HG03439 (cell line): ENCODE measurements around the gene RANBP3L.

Experiments
- ATAC-seq: cut with Tn5 transposase; IDR thresholded peaks from one replicate; pipeline ENCODE4 v1.9.1; 2021; ENCODE audit warnings: mild to moderate bottlenecking, moderate library complexity; ENCODE audit not compliant: unreplicated experiment

The RANBP3L gene

DNA sequence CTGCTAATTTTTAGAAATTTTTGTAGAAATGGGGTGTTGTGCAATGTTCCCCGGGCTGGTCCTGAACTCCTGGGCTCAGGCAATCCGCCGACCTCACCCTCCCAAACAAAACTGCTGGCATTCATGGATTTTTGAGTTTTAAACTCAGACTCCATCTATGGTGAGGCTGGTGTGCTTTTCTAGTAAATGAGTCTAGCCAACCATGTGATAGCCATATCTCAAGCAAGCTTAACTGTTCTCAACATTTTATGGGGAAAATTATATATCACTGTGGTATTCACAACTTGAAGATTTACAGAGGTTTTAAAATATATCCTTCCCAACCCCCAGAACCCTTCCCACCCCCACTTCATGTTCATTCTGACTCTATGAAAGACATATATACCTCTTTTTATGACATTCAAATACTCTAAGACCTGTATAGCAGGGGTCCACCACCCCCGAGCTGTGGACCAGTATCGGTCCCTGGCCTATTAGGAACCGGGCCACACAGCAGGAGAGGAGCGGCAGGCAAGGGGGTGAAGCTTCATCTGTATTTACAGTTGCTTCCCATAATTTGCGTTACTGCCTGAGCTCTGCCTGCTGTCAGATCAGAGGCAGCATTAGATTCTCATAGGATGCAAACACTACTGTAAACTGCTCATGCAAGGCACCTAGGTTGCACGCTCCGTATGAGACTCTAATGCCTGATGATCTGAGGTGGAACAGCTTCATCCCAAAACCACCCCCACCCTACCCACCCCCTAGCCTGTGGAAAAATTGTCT, 55.5 kb downstream of the RANBP3L start:
- no peak for ATAC-seq

GRCh38 chr5:36244076-36244475, 57.6 kb downstream of the RANBP3L start:
- no peak for ATAC-seq

DNA sequence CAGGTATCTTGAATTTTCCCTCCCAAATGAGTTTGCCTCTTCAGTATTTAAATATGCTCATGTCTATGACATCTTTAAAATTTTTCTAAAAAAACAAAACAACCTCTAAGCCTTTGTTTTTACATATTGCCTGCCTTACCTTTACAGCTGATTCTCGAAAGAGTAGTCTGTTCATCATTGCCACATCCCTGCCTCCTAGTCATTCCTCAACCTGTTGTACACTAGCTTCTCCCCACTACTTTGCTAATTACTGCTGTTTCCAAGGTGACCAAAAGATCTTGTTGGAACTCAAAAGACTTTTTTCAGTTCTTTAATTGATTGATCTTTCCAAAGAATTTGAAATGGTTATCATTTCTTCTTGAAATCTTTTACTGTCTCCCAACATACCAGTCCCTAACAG, 58.0 kb downstream of the RANBP3L start:
- no peak for ATAC-seq

- ATAC-seq, result no peak
Observed at GRCh38 chr5:36242534-36243485, 58.9 kb downstream of the RANBP3L start.

DNA sequence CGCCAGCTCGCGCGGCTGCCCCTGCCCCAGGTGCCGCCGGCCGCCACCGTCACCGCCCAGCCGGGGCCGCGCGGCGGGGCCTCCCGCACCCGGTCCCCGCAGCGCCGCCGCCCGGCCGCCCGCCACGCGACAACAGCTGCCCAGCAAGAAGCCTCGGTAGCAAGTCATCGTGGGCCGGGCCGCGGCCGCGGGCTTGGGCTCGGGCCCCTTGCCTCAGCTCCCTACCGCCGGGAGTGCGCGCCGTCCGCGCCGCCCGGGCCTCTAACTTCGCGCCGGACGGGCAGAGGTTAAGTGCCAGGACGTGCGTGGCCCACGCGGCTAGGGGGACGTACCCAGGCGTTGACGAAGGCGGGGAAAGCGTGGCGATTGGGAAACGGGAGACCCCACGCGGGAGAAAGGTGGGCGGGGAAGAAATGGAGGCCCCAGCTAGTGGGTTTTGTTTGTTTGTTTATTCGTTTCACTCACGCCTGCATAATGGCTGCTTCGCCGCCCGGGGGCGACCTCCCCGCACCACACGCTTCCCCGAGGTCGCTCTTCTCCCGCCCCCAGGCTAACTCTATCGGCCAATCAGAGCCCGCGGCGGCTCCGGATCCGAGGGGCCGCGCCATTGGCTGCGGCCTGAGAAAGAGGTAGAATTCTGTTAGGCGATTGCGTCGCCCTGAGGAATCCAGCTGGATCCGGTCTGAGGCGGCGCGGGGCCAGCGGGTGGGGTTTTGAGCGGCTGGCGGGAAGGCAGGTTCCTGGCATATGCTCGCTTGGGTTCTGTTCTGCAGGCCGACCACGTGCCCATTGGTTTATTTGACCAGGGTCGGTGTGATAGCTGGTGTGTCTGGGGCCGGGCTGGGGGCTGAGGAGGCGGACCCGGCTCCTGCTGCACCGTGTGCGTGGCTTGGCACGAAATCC, 59.8 kb downstream of the RANBP3L start, which contains the start of gene NADK2:
NADK2 (minus strand) TSS at position 295 of the 903 bp plus-strand sequence; CDS start at position 168, 127 bp downstream.
- peak; percentile 92 for ATAC-seq

- peak; percentile 34 for ATAC-seq
Observed at GRCh38 chr5:36240779-36241630, 60.7 kb downstream of the RANBP3L start.

DNA sequence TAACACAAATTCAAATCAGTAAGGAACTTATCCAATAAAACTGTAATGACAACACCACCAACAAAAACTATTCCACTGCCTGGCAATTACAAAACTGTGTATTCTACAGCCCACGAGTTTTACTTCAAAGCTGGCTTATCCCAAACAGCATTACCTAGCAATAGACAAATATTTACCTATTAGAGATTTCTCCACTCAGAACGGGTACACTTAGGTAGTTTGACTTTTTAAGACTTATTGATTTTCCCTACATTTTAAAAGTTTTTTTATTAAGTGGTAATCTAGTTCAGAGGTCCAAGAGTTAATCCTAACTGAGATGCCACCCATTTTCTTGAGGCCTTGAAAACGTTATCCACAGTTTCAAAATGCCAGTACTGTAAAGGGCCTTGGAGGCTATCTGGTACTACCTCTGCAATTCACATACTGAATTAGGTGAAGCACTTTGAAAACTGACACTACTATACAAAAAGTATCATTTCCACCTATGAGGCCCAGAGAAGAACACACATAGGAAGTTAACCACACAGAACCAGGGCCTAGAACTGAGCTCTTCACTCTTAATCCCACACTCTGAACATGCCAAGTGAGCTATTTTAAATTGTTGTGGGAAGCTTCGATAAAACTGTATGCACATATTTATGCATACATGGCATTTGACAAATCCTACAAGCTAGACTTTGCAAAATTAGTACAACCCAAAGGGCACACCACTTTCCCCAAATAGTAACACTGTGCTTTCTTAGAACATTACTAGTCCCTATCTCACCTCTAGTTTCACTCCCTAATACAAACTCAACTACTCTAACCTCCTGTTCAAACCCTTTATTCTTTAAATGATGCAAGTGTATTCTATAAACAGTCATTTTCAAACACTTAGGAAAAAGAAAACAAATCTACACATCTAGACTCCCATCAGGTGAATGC, 62.1 kb downstream of the RANBP3L start:
- no peak for ATAC-seq

DNA sequence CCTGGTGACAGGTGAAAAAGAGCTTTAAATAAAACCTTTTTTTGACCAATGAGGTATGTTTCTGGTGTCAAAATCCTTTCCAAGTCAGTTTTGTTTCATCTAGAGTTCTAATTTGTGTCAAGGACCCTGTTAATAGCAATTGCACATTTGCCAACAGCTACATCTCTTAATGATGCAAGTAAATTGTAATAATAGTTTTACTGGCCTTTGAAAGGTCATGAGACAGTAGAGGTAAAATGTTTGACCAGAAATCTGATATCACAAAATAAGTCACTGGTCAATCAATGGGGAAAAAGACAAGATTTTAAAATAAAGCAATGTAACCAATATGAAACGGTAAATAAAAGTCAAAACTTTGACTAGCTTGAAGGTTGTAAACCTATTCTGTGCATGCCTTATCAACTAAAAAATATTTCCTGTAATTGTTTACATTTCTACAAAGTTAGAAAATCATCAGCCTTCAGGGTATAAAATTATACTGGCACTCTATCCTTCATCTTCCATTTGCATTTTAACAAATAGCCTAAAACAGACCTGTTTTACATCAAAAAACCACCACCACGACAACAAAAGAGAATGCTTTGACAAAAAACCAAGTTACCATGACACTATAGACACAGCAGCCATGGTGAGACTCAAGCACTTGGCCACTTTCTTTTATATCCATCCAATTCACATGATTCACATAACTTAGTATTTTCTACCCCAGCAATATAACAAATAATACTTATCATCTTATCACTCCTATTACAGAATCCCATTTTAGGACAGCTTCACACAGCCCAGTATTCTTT, 63.0 kb downstream of the RANBP3L start:
- ATAC-seq, result no peak

DNA sequence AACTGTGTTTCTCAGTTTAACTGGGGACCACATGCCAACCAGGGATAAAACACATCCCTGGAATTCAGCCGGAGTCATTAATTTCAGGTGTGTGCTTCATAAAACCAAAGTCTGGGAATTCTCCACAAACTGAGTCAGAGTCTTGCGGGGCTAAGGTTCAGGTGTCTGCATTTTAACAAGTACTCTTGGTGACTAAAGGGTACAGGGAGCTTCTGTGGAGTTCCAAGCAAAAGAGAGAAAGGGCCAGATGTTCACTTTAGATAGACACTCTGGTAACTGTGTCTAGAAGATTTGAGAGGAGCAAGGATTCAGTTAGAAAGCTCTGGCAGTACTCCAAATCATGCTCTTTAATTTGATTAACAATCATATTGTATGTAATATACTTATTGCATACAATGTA, 64.0 kb downstream of the RANBP3L start:
- ATAC-seq, result no peak

- no peak for ATAC-seq
Observed at GRCh38 chr5:36236801-36237200, 64.9 kb downstream of the RANBP3L start.

GRCh38 chr5:36232533-36232932, 69.2 kb downstream of the RANBP3L start:
- ATAC-seq, result no peak

DNA sequence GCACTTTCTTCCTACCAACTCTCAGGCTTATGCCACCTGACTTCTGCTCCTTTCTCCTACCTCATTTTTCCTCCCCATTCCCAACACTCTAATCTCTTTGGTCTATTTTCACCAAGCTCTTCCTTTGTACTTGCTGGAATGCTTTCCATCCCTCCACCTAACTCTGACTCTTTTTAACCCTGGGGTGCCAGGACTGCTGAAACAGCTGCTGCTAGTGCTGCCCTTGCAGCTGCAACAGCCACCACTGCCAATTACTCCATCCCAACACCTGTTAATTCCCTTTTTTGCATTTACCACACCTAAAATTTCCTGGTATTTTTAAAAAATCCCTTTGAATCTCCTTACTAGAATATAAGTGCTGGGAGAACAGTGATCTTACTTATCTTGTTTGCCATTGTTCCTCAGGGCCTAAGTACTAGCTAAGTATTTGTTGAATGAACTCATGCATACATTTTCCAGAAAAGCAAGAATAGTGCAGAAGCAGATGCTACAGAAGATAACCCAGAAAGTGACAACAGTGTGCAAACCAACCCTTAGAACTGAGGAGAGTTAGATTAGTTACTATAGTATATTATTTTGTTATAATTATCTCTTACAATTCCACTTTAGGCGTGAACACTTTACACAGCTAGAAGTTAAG, 71.4 kb downstream of the RANBP3L start:
- ATAC-seq, result no peak

DNA sequence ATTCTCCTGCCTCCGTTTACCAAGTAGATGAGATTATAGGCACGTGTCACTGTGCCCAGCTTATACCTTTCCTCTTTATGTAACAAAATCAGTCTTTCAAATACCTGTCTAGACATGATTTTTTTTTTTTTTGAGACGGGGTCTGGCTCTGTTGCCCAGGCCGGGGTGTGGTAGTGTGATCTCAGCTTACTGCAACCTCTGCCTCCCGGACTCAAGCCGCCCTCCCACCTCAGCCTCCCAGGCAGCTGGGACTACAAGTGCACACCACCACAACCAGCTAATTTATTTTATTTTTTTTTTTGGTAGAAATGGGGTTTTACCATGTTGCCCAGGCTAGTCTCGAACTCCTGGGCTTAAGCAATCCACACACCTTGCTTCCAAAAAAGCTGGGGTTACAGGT, 73.2 kb downstream of the RANBP3L start:
- ATAC-seq, result no peak

- no peak for ATAC-seq
Observed at GRCh38 chr5:36227046-36227445, 74.7 kb downstream of the RANBP3L start.

- ATAC-seq, result no peak
Observed at GRCh38 chr5:36222620-36223019, 79.1 kb downstream of the RANBP3L start.

GRCh38 chr5:36217988-36218387, 83.7 kb downstream of the RANBP3L start:
- ATAC-seq, result no peak

DNA sequence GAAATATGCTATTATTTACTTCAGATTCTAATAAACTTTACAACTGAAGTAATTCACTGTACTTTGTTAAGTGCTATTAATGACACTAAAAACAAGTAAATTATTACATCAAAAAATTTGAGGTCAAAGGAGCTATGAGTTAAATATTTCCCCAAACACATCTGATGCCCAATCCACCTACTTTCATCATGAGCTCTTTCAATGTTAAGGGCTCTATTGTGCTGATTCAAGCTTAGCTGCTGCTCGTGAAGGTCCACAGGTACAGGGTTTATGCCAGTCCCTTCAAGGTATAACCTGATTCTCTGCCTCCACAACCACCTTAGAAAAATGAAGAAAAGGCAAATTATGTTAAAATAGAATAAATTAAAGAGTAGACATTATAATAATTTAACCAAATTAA, 84.1 kb downstream of the RANBP3L start:
- ATAC-seq, result no peak

- ATAC-seq, result no peak
Observed at GRCh38 chr5:36215910-36216309, 85.8 kb downstream of the RANBP3L start.
